NCI-H1694 (cell line): ENCODE measurements around the gene FAXC.
A peak's percentile ranks its signal among the peaks of the same experiment; 100 is the strongest.
"Not testable (repeated sequence)": the region's sequence is repeated elsewhere in the genome, so short reads cannot be mapped to it uniquely, and the experiment has no call there.

ENCODE experiments used
- DNase-seq: peaks from one replicate; lab custom pipeline; 2025; lab: John Stamatoyannopoulos, UW

Gene FAXC

DNA sequence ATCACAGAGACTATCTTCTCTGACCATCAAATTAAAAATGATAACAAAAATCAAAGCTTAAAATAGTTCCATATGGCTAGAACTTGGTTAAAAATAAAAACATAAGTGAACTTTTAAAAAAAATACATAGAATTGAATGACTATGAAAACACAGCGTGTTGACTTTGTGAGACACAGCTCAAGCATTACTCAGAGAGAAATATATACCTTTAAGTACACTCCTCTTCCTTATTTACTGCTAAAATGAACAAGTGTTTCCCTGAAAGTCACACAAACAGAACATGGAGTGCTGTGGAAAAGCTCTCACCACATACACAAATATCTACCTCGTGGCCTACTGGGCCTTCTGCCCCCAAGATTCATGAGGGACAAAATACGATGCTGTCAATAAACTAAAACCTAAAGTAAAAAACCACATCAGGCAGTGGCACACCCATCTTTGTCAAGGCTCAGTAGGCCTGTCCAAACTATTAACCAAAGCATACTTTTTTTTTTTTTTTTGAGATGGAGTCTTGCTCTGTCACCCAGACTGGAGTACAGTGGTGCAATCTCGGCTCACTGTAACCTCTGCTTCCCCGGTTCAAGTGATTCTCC, 7.5 kb downstream of the FAXC start:
- DNase-seq = no peak

DNA sequence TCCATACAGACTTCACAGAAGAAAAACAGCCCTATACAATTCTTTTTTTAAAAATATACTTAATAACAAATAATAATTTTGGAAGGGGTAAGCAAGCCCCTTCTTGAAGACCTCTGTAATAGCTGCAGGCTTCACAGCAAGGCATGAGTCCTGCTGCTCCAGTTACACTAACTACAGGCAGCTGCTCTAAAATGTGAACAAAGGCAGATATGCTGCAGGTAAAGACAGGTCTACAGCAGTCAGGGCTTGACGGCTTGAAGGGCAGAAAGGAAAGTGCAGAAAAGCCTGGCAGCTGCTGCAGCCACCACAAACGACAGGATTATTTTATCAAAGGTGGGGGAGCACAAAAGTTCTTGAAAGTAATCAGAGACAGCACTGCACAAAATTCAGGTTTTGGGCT, 11.3 kb downstream of the FAXC start:
- DNase-seq = no peak

GRCh38 chr6:99335298-99335697, 14.2 kb downstream of the FAXC start:
- not testable (repeated sequence) for DNase-seq

- peak; percentile 52 for DNase-seq
Observed at GRCh38 chr6:99334526-99335127, 14.8 kb downstream of the FAXC start.

GRCh38 chr6:99333068-99333467, 16.4 kb downstream of the FAXC start:
- DNase-seq = no peak

GRCh38 chr6:99331531-99331930, 17.9 kb downstream of the FAXC start:
- DNase-seq = no peak

GRCh38 chr6:99330159-99330558, 19.3 kb downstream of the FAXC start:
- peak; percentile 28 for DNase-seq

DNA sequence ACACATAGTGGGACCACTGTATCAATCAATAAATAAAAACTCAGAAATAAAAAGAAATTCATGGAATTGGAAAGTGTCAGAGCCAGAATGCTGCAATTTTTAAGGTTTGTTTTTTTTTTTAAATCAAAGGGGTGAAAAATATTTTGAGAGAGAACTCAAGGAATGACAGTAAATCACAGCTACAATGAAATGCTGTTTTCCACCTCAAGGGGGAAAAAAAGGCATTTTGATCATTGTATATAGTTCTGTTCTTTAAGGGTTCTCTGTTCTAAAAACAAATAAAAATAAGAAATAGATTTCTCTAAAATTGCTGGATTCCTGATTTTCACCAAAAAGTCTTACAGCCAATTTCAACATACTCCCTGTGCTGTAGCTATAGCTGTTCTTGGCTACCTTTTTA, 24.5 kb downstream of the FAXC start:
- DNase-seq = no peak

- DNase-seq = no peak
Observed at GRCh38 chr6:99318566-99318965, 30.9 kb downstream of the FAXC start.

DNA sequence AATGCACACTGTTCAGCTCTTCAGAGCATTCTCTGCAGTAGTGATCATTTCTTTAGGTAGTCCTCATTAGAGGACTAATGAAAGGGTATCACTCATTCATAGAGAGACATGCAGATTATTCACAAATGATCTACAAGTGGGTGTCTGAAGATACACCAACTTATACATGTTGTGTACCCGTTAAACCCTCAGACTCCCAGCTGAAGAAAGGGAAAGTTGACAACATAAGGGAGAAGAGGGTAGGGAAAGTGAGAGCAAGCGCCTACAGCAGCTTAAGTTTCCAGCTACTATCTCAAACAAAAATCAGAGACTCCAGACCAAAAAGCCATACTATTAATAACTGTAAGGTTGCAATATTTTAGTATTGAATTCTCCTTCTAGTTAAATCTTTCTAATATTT, 37.1 kb downstream of the FAXC start:
- no peak for DNase-seq

- no peak for DNase-seq
Observed at GRCh38 chr6:99310553-99310952, 38.9 kb downstream of the FAXC start.

DNA sequence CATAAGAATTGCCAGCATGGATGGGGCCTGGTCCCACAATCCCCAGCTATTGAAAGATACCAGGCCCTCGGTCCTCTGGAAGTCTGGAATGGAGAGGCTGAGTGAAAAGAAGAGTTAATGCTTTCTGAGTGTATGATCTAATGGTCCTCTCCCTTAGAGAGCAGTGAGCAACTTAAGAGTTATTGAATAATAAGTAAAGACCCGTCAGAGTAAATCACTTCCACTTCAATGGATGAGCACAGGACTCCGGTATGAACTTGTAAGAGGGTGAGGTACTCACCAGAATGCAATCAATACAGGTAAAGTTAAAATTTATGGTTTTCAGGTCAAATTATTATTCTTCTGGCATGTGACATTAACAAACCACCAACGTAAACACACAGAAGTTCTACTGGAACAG, 39.9 kb downstream of the FAXC start:
- no peak for DNase-seq

DNA sequence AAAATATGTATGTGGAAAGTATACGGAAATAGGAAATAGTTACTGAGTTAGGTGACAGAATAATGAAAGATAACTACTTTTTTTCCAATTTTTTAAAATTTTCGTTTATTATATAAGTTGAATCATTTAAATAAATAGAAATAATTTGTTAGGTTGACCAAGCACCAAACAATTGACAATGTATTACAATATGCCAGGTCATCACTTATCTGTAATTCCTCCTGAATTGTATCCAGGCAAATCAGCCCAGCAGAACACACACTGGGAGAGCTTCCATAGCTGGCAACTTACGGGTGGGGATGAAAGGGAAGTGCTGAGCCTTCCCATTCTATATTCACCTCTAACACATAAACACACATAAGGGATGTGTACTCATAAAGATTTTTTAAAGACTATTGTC, 40.7 kb downstream of the FAXC start:
- no peak for DNase-seq

- no peak for DNase-seq
Observed at GRCh38 chr6:99307295-99307907, 42.1 kb downstream of the FAXC start.

DNA sequence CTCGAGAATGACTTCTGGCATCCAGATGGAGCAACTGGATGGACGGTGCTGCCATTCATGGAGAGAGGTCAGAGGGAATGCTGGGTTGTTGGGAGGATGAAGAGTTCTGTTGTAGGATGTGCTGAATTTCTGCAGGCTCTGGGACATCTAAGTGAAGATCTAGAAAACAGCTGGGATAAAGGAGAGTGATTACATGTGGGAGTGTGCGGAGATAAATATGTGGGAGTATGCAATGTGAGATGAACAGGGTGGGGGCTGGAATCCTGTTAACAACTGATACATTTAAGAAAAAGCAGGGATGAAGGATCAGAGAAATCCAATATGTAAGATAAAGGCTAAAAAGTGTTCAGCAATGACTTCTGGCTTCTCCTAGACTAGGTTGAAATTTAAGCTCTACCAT, 43.1 kb downstream of the FAXC start:
- no peak for DNase-seq

DNA sequence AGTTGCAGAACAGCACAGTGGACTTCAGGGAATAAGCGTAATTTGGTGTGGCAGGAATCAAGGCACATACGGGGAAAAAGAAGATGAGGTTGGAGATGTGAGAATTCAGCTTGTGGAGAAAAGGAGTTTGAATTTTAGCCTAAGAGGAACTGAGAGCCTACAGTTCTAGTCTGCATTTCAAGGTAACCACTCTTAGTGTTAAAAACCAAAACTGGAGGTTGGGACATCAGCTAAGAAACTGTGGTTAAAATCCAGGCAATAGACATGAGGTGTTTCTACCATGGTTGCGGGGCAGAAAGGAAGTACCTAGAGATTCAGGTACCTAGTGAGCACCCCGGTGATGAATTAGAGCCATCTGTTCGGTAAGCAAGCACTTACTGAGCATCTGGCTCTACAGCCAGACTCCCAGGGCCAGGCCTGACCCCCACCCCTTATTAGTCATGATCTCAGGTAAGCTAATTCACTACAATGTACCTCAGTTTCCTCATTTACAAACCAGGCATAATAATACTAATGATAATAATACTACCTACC, 44.4 kb downstream of the FAXC start:
- no peak for DNase-seq

- no peak for DNase-seq
Observed at GRCh38 chr6:99297415-99297814, 52.1 kb downstream of the FAXC start.

- DNase-seq = no peak
Observed at GRCh38 chr6:99297006-99297405, 52.5 kb downstream of the FAXC start.

DNA sequence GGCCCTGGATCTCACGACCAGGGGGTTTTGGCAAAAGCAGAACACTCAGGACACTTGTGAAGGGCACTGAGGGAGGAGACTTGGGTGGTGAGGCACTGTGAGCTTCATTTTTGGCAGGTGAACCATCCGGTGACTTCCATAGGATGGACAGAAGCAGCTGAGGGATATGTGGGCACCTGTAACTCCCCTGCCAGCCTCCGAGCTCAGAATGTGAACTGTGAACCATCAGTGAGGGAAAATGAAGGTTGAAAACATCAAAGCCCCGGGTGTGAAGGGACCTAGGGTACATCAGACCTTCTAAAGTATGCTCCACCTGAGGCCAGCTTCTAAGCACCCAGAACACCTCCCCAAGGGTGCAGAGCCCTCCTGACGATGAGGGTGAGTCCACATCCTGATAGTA, 53.2 kb downstream of the FAXC start:
- no peak for DNase-seq

GRCh38 chr6:99295276-99295675, 54.2 kb downstream of the FAXC start:
- DNase-seq = no peak

GRCh38 chr6:99294786-99295185, 54.7 kb downstream of the FAXC start:
- no peak for DNase-seq

- DNase-seq = no peak
Observed at GRCh38 chr6:99289701-99290100, 59.8 kb downstream of the FAXC start.

- no peak for DNase-seq
Observed at GRCh38 chr6:99288668-99289067, 60.8 kb downstream of the FAXC start.

DNA sequence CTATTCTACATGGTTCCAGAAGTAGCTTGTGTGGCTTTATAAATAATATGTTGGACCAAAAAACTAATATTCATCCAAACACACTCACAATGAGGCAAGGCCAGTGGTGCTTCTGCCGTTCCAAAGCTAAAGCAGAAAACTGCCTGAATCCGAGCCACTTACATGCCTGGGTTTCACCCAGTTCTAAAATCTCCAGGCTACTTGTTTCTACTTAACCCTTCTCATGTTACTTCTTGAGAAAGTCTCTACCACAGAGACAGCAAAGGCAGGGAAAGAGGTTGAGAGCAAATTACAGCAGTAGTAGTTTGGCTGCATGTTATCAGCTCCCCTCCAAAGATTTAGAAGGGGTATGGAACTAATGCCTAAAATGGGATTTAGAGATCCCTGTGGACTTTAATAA, 62.0 kb downstream of the FAXC start:
- DNase-seq = no peak
